SK-N-MC (cell line): ENCODE data around the gene RXFP3.

Experiments
- DNase-seq: peaks from one replicate; pipeline ENCODE4 v3.0.0-alpha.2; 2011; ENCODE audit warnings: low read depth, low spot score
- H3K27ac ChIP-seq: fragments of 200-600 bp; sonication (generic); 2 replicates; pipeline ENCODE4 v1.5.1; 2016; ENCODE audit warnings: mixed run types
- H3K36me3 ChIP-seq: fragments of 200-600 bp; sonication (generic); 2 replicates; pipeline ENCODE4 v1.6.1; 2017; ENCODE audit warnings: antibody characterized with exemption, low read length, mixed read lengths; ENCODE audit not compliant: insufficient read depth
- H3K4me3 ChIP-seq: fragments of 200-600 bp; sonication (generic); 2 replicates; pipeline ENCODE4 v1.5.1; 2016
- H3K9ac ChIP-seq: fragments of 200-600 bp; sonication (generic); 2 replicates; pipeline ENCODE4 v1.8.0; 2017; ENCODE audit warnings: mixed run types, mixed read lengths; ENCODE audit not compliant: insufficient read length
- H3K9me3 ChIP-seq: fragments of 200-600 bp; sonication (generic); 2 replicates; pipeline ENCODE4 v1.6.1; 2017; ENCODE audit warnings: low read depth, mild to moderate bottlenecking, antibody characterized with exemption, low read length, moderate library complexity, mixed read lengths
- EZH2 ChIP-seq: fragments of 200-600 bp; sonication (generic); IDR thresholded peaks from one replicate; pipeline ENCODE4 v1.6.1; 2017; ENCODE audit warnings: antibody characterized with exemption
- FOXP2 ChIP-seq: optimal IDR thresholded peaks from 2 replicates; pipeline ENCODE3; 2011; ENCODE audit warnings: mild to moderate bottlenecking, moderate library complexity; ENCODE audit not compliant: insufficient read depth; ENCODE audit errors: extremely low read length, control extremely low read depth
- POLR2AphosphoS5 ChIP-seq: IDR thresholded peaks from 2 replicates; pipeline ENCODE4 v1.6.1; 2012; ENCODE audit warnings: mild to moderate bottlenecking, low read depth, low read length, borderline replicate concordance

RXFP3 gene

GRCh38 chr5:33936381-33937016 lies at the start of gene RXFP3:
RXFP3 (plus strand) TSS chr5:33936386; CDS start chr5:33936741, 355 bp downstream.
- TF ChIP-seq POLR2AphosphoS5 (no peak), FOXP2 (no peak), EZH2 (no peak)
- no peaks in the 10 kb centered on the region for H3K36me3 ChIP-seq
- H3K9me3 ChIP-seq = no peaks in the 10 kb centered on the region
- peak within 1 kb of the TSS; percentile 19; the same call in 1 of the 2 replicates for H3K4me3 ChIP-seq
- no peak for DNase-seq
- no peak within 1 kb of the TSS for H3K27ac ChIP-seq
- H3K9ac ChIP-seq = no peak within 1 kb of the TSS

- Histone ChIP-seq H3K9ac (no peak overlapping the region), H3K36me3 (no peaks in the 10 kb centered on the region), H3K9me3 (no peaks in the 10 kb centered on the region), H3K4me3 (no peak overlapping the region), H3K27ac (no peak overlapping the region)
- TF ChIP-seq FOXP2 = no peak
- TF ChIP-seq POLR2AphosphoS5 = no peak
- TF ChIP-seq EZH2 = no peak
- DNase-seq = no peak
Measured at GRCh38 chr5:33887268-33887667, 48.9 kb upstream of the RXFP3 start.

GRCh38 chr5:33888587-33888986 lies 47.6 kb upstream of the RXFP3 start:
- H3K9me3 ChIP-seq = no peaks in the 10 kb centered on the region
- no peak for DNase-seq
- H3K9ac ChIP-seq = no peak overlapping the region
- H3K36me3 ChIP-seq = no peaks in the 10 kb centered on the region
- no peak overlapping the region for H3K27ac ChIP-seq
- no peak overlapping the region for H3K4me3 ChIP-seq
- TF ChIP-seq POLR2AphosphoS5 = no peak
- TF ChIP-seq FOXP2 = no peak
- TF ChIP-seq EZH2 = no peak

- Histone ChIP-seq H3K4me3 (no peak overlapping the region), H3K36me3 (no peaks in the 10 kb centered on the region), H3K27ac (no peak overlapping the region), H3K9me3 (no peaks in the 10 kb centered on the region), H3K9ac (no peak overlapping the region)
- no peak for DNase-seq
- TF ChIP-seq FOXP2 (no peak), EZH2 (no peak), POLR2AphosphoS5 (no peak)
Measured at GRCh38 chr5:33890131-33891032, 45.8 kb upstream of the RXFP3 start.

- Histone ChIP-seq H3K27ac (no peak overlapping the region), H3K9me3 (no peaks in the 10 kb centered on the region), H3K4me3 (no peak overlapping the region), H3K9ac (no peak overlapping the region), H3K36me3 (no peaks in the 10 kb centered on the region)
- TF ChIP-seq POLR2AphosphoS5 (no peak), FOXP2 (no peak), EZH2 (no peak)
- DNase-seq = no peak
Measured at GRCh38 chr5:33891446-33891787, 44.8 kb upstream of the RXFP3 start.

- H3K27ac ChIP-seq = no peak within 1 kb of the TSS
- H3K9ac ChIP-seq = no peak within 1 kb of the TSS
- no peaks in the 10 kb centered on the region for H3K9me3 ChIP-seq
- TF ChIP-seq FOXP2 (no peak), EZH2 (no peak), POLR2AphosphoS5 (no peak)
- no peak within 1 kb of the TSS for H3K4me3 ChIP-seq
- H3K36me3 ChIP-seq = no peaks in the 10 kb centered on the region
- DNase-seq = no peak
Measured at GRCh38 chr5:33891788-33892619, 44.2 kb upstream of the RXFP3 start, which contains the start of gene ADAMTS12. ADAMTS12 (minus strand) TSS chr5:33891990; CDS start chr5:33891856, 134 bp downstream.

GRCh38 chr5:33892620-33893137 lies 43.5 kb upstream of the RXFP3 start:
- Histone ChIP-seq H3K9me3 (no peaks in the 10 kb centered on the region), H3K9ac (no peak overlapping the region), H3K36me3 (no peaks in the 10 kb centered on the region), H3K27ac (no peak overlapping the region), H3K4me3 (no peak overlapping the region)
- DNase-seq = no peak
- TF ChIP-seq EZH2 = no peak
- TF ChIP-seq POLR2AphosphoS5 = no peak
- TF ChIP-seq FOXP2 = no peak

- TF ChIP-seq POLR2AphosphoS5 = no peak
- no peak for TF ChIP-seq EZH2
- TF ChIP-seq FOXP2 = no peak
- no peaks in the 10 kb centered on the region for H3K36me3 ChIP-seq
- no peaks in the 10 kb centered on the region for H3K9me3 ChIP-seq
- H3K9ac ChIP-seq = no peak overlapping the region
- no peak overlapping the region for H3K4me3 ChIP-seq
- H3K27ac ChIP-seq = no peak overlapping the region
- DNase-seq = no peak
Measured at GRCh38 chr5:33894566-33894965, 41.6 kb upstream of the RXFP3 start.
